Cerebellar nuclear complex (tissue), 1 donor: ENCODE measurements around the gene UHRF2.
"Not testable (repeated sequence)": the region's sequence is repeated elsewhere in the genome, so short reads cannot be mapped to it uniquely, and the experiment has no call there.

ENCODE experiments used
- DNase-seq, 2 experiments: peaks; one replicate each; lab custom pipeline; 2025; lab: John Stamatoyannopoulos, UW

UHRF2 gene, protein sequence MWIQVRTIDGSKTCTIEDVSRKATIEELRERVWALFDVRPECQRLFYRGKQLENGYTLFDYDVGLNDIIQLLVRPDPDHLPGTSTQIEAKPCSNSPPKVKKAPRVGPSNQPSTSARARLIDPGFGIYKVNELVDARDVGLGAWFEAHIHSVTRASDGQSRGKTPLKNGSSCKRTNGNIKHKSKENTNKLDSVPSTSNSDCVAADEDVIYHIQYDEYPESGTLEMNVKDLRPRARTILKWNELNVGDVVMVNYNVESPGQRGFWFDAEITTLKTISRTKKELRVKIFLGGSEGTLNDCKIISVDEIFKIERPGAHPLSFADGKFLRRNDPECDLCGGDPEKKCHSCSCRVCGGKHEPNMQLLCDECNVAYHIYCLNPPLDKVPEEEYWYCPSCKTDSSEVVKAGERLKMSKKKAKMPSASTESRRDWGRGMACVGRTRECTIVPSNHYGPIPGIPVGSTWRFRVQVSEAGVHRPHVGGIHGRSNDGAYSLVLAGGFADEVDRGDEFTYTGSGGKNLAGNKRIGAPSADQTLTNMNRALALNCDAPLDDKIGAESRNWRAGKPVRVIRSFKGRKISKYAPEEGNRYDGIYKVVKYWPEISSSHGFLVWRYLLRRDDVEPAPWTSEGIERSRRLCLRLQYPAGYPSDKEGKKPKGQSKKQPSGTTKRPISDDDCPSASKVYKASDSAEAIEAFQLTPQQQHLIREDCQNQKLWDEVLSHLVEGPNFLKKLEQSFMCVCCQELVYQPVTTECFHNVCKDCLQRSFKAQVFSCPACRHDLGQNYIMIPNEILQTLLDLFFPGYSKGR

DNA sequence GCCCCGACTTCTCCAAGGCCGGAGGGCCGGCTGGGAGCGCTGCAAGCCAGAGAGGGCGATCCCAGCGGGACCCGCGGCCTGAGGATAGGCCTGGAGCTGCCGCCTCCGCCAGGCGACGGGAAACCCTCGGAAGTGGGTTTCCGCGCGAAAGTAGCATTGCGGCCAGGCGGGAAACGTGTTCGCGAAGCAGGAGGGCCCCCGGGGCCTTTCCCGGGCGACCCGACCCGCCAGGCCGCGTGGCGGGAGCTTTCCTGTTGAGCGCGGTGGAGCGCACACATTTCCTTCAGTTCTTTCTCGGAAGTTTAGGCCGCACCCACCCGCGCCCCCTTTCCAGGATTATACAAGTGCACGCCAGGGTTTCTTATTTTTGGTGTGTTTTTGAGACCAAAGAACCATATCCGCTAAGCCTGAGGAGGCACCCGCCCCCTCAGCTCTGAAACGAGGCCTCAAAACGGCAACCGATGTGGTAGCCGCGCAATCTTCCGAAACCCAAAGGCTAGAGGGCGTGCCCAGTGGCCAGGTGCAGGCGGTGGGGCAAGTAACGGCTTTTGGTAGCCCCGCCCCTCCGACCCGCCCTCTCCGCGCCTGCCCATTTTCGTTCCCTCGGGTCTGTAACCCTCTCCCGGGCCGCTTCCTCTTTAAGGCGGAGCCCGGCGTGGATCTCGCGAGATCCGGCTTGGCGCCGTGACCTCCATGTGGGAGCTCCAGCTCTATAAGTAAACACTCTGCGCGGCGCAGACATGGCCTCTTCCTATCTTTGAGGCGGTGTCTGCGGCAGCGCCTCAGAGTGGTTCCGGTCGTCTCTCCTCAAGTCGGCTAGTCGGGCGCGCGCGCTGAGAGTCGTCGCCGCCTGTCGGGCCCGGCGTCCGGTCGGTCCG, at the start of gene UHRF2:
UHRF2 (plus strand) TSS at position 713 of the 878 bp plus-strand sequence. CDS start 292 bp downstream, outside the sequence.
- DNase-seq: peak; percentile 74 to 83

DNA sequence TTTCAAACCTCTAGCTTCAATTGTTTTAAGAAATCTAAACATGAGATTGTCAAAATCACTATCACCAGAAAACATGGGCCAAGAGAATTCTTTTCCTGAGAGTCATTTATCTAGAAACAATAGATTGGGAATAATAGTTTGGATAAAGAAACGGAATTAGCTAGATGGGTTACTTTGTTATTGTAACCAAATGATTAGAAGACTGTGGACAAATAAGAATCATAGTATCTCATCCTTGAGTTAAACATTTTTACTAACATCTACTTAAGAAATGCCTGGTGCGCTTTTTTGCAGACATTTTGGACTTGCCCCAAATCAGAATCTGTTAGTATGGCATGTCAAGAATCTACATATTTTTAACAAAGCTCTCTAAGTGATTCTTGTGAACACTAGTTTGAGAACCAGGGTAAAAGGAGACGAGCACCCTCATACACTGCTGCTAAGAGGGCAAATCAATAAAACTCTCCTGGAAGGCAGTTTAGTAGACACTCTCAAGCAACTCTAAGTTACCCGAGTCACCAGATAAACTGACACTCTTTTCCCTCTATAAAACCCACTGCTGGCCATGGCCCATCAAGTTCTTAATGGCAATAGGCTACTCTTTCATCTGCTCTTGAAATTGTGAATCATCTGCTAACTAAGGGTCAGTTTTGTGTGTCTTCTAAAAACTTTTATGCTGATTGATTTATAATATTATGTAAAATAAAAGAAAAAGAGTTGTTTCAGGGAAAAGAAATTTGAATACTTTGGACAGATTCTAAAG, 45.7 kb upstream of the UHRF2 start:
- DNase-seq: no peak

DNA sequence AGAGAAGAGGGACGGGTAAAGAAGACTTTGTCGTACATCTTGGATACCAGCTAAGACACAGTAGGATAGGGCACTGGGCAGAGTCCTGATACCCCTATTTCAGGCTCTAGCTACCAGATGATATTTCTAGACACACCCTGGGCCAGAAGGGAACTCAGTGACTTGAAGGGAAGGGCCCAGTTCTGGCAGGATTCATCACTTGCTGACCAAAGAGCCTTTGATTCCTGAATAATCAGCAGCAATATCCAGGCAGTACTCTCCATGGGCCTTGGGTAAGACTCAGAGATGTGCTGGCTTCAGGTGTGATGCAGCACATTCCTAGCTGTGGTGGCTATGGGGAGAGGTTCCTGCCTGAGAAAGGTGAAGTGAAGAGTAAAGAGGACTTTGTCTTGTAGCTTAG, 44.2 kb upstream of the UHRF2 start:
- DNase-seq: no peak

DNA sequence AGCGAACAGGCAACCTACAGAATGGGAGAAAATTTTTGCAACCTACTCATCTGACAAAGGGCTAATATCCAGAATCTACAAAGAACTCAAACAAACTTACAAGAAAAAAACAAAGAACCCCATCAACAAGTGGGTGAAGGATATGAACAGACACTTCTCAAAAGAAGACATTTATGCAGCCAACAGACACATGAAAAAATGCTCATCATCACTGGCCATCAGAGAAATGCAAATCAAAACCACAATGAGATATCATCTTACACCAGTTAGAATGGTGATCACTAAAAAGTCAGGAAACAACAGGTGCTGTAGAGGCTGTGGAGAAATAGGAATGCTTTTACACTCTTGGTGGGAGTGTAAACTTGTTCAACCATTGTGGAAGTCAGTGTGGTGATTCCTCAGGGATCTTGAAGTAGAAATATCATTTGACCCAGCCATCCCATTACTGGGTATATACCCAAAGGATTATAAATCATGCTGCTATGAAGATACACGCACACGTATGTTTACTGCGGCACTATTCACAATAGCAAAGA, 31.5 kb upstream of the UHRF2 start:
- not testable (repeated sequence) for DNase-seq

DNA sequence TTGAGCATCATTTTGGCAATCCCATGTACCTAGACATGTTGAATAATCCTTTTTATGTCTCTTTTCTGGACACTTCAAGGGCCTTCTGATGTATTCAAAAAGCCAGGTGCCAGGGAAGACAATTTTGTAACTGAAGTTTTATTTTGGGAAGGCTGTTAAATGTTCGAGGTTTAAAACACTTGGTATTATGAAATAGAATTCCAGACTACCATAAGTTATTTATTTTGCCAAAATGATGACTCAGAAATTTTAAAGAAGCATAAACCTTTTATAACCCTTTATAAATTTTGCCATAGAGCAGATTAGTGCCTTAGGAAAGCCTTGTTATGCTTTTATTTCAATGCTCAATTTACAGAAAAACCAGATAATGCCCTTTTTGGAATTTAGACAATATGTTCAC, 30.3 kb upstream of the UHRF2 start:
- no peak for DNase-seq

DNA sequence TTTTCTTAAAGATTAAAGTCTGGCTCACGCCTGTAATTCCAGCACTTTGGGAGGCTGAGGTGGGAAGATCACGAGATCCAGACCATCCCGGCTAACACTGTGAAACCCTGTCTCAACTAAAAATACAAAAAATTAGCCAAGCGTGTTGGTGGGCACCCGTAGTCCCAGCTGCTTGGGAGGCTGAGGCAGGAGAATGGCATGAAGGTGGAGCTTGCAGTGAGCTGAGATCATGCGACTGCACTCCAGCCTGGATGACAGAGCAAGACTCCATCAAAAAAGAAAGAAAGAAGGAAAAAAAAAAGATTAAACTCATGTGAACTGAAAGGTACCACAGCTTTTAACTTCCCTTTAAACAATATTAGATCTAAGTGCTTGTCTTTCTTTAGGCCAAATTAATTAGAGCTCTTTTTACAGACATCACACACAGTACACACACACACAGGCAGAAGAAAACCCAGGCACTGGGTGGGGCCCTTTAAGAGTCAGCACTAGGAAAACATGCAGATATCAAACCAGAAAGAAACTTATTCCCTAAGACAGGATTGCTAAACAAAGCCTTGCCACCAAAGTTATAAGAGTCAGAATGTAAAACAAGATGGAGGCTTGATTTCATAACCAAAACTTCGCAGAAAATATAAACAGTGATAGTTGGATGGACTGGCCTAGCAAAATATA, 29.3 kb upstream of the UHRF2 start:
- no peak for DNase-seq

DNA sequence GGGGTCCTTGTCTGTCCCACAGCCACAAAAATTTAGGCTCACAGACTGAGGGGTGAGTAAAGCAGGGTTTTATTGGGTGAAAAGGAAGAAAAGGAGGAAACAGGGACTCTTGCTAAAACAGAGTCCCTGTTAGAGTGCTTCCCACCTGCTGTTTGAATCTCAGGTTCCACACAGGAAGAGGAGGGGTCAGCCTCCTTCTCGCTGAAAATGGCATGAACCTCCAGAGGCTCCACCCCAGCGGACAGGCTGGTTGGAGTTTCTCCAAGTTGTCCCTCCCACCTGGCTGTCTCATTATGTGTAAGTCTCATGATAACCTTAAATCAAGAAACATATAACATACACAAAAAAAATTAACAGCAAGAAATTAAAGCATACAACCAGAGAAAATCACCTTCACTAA, 28.3 kb upstream of the UHRF2 start:
- no peak for DNase-seq

DNA sequence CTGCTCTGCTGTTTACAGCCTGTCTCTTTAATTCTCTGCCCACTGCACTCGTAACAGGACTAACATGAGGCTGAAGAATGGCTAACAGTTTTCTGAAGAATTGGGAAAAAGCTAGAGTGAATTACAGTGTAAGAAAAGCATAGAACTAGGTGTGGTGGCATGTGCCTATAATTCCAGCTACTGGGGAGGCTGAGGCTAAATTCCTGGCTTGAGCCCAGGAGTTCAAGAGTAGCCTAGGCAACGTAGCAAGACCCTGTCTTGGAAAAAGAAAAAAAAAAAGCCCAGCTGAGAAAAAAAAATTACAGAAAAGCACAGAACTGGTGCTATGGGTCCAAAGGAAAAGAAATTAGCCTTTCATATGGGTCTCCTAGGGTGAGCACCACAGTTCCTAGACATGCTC, 13.9 kb upstream of the UHRF2 start:
- no peak for DNase-seq

DNA sequence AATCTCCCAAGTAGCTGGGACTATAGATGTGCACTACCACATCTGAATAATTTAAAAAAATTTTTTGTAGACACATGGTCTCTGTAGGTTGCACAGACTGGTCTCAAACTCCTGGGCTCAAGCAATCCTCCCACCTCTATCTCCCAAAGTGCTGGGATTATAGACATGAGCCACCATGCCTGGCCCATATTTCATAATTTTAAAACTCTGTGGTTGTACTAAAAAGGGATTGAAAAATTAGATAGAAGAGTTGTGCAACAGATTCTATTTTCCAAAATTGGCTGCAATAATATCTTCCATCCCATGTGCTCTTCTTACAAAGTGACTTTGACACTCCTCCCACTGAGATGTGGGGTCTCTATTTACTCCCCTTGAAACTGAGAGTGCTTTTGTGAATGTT, 7.6 kb upstream of the UHRF2 start:
- no peak for DNase-seq

DNA sequence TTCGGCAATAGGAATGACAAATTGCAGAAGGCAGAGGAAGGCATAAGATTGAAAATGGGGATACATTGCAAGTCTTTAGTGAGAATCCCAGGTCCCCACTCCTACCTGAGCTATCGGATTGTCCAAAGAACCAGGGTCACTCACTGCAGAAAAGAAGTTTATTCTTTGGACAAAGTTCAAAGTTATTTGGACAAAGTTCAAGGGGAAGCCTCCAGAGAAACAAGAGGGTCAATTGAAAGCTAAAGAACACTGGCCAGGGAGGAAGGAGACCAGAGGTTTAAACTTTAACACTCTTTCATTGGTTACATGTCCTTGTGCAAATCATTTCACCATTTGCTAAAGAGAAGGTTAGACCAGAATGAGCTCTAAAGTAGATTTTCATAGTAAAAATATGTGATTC, 5.2 kb upstream of the UHRF2 start:
- DNase-seq: no peak

DNA sequence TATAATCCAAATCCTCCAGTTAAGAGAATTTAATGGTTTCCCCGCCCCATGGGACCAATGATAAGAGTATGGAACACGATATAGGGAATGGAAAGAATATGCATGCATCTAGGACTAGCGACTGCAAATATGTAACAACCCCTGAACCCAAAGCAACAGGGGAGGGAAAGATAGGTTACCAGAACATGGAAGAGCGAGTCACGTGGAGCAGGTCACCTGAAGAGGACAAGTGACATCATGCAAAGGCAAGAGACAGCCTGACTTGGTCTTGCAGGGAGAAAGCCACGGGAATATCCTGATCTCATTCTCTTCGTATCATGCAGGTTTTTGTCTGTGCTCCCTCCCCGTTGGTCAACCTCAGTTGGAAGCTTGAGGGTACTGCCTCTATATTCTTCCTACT, 4.7 kb upstream of the UHRF2 start:
- DNase-seq: no peak

DNA sequence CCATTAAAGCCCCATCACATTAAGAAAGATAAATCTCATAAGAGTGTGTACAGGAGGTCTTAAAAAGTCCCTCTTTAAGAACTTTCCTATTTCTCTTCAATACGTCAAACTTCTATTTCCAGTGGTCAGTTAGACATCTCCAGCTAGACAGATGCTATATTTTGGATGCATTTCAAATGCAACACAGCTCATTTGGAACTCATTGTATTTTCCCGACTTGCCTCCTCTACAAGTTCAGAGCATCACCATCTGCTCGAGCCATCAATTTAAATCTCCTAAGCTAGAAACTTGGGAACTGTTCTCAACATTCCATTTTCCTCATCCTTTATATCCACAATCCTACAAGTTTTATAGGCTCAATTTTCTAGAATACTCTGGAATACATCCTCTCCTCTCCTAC, 3.2 kb upstream of the UHRF2 start:
- no peak for DNase-seq

DNA sequence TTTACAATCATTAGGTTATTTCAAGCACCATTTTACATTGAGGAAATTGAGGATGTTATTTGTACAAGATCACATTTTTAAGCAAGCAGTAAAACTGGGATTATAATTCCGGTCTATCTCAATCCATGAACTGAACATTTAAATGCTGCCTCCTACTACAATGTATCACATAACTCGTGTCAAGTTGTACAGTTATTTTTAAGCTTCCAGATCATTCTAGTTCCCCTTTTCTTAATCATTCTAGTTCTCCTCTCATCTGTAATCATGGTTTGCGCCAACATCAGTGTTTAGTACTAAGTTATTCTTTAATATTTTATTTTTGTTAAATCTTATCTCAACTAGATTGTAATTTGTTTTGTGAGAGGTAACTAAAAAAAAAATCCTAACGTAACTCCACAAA, 2.4 kb upstream of the UHRF2 start:
- DNase-seq: no peak

DNA sequence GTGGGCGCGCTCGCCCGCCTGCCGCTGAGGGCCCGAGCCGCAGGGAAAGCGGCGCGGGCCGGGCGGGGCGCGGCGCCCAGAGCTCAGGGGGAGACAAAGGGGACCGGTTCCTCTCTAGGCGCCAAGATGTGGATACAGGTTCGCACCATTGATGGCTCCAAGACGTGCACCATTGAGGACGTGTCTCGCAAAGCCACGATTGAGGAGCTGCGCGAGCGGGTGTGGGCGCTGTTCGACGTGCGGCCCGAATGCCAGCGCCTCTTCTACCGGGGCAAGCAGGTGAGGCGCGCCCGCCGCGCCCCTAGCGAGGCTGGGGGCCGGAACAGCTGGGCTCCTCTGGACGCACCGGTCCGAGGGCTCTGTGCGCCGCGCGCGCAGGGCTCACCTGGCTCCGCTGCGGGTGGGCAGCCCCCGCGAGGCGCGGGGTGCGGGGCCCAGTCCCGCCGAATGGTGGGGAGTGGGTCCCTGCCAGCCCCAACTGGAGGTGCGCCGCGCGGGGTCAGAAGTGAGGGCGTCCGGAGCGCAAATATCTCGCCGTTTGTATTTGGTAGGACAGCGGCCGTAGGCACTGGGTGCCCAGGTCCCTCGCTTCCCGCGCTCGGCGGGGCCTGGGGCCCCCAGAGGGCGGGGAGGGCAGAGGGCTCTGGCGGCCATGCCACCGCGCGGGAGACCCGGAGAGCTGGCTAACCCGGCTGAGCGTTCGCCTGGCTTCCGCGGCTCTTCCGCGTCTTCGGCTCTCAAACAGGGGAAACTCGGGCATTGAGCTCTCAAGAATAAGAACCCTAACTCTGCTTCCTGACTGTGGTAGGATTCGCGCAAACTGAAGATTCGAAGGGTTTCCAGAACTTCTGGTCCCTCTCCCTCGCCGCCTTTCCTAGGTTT, 607 bp downstream of the UHRF2 start:
- no peak for DNase-seq

DNA sequence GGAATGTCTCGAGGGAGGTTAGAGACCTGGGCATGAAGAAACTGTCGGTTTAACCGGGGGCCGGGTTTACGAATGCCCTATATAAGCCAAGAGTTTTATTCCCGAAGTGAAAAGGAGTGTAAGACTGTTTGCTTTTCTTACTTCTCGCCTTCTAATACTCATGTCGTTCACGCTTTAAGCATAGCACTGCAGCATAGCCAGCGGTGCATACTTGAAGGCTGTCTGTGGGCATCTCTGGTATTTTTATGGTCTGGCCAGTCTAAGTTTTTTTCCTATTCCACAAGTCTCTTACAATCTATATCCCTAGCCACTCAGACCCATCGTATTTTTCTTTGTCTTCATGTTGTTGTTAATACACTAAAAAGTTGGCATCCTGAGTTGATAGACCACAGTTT, 1.2 kb downstream of the UHRF2 start:
- DNase-seq: no peak

DNA sequence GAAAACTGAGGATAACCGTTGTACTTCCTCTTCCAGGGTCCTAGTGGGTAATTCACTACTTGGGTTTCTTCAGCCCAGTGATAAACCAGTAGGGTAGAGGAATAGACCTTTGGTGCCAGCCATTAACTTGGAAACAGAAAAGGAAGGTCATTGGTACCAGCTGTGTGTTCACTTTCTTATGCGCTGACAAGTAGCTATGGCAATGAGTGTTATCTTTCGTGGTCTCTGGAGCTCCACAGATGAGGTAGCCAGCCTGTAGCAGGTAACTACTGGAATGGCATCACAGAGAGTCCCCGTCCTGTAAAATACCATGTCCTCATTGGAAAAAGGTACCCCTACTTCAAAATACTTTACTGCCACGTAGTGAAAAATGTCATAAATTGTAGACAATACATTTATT, 2.3 kb downstream of the UHRF2 start:
- DNase-seq: no peak

DNA sequence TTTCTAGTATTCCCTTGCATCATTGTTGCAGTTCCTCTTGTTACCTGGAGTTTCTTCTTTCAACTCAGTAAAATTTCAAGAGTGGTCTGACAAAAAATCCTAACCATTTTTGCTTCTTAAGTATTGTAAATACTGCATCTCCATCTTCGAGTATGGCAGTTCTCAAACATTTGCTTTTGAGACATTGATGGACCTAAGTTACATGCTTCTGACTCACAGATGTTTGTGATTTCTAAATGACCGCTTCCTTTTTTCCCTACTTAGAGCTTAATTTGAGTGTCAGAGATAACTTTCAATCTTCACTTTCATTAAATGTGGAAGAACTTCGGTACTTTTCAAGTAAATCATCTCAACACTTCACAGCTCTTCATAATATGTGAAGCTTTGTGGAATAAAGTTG, 4.2 kb downstream of the UHRF2 start:
- no peak for DNase-seq

DNA sequence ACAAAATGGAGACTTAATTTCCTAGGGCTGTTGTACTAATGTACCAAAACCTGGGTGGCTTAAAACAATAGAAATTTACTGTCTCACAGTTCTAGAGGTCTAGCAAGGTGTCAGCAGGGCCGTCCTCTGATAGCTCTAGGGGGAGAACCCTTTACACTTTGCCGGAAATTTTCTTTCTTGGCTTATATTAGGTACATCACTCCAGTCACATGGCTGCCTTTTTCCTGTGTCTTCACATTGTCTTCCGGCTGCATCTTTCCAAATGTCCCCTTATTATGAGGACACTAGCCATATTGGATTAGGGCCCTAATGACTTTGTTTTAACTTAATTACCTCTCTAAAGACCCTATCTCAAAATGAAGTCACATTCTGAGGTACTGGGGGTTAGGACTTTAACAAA, 5.8 kb downstream of the UHRF2 start:
- DNase-seq: no peak

DNA sequence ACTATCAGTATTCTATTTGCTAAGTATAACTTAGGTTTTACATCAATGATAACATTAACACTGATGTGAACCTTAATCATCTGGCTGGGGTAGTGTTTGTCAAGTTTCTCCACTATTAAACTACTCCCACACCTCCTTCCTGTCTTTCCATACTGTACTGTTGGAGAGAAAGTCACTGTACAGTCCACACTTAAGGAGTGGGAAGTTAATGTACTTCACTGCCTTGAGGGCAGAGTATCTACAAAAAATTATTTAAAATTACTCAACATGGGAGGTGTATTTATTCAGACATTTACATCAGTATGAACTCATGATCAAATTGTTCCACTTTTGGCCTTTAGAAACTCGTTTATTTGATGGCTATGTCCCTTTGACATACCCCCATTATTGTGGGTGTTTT, 11.9 kb downstream of the UHRF2 start:
- no peak for DNase-seq

DNA sequence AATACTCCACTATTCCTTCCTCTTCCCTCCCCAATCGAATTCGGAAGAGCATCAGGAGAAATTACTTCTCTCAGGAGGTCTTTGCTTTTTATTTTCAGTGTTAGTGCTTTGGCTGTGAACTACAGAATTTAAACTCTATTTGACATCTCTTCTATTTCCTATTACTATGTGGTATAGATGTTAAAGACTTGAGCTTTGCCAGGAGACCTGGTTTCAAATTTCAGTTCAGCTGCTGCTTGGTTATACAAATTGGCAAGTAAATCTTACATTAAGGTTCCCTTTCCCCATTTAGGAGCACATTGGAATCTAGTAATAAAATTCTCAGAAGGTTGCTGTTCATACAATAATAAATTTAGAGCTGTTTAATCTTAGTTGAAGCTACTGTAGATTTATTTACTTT, 13.1 kb downstream of the UHRF2 start:
- no peak for DNase-seq
